OCI-M1 (cell line): ENCODE results near the gene MICAL3.
"Not testable (repeated sequence)": the region's sequence is repeated elsewhere in the genome, so short reads cannot be mapped to it uniquely, and the experiment has no call there.

Experiments used
- DNase-seq: peaks from one replicate; lab custom pipeline; 2025; lab: John Stamatoyannopoulos, UW

Gene MICAL3, protein sequence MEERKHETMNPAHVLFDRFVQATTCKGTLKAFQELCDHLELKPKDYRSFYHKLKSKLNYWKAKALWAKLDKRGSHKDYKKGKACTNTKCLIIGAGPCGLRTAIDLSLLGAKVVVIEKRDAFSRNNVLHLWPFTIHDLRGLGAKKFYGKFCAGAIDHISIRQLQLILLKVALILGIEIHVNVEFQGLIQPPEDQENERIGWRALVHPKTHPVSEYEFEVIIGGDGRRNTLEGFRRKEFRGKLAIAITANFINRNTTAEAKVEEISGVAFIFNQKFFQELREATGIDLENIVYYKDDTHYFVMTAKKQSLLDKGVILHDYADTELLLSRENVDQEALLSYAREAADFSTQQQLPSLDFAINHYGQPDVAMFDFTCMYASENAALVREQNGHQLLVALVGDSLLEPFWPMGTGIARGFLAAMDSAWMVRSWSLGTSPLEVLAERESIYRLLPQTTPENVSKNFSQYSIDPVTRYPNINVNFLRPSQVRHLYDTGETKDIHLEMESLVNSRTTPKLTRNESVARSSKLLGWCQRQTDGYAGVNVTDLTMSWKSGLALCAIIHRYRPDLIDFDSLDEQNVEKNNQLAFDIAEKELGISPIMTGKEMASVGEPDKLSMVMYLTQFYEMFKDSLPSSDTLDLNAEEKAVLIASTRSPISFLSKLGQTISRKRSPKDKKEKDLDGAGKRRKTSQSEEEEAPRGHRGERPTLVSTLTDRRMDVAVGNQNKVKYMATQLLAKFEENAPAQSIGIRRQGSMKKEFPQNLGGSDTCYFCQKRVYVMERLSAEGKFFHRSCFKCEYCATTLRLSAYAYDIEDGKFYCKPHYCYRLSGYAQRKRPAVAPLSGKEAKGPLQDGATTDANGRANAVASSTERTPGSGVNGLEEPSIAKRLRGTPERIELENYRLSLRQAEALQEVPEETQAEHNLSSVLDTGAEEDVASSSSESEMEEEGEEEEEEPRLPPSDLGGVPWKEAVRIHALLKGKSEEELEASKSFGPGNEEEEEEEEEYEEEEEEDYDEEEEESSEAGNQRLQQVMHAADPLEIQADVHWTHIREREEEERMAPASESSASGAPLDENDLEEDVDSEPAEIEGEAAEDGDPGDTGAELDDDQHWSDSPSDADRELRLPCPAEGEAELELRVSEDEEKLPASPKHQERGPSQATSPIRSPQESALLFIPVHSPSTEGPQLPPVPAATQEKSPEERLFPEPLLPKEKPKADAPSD (N-terminal part only)

GRCh38 chr22:18024276-18024939 is at the start of gene MICAL3:
Gene MICAL3 (minus strand): TSS chr22:18024561. CDS start chr22:17906812, 117,749 bp downstream.
- DNase-seq = peak; percentile 76

DNA sequence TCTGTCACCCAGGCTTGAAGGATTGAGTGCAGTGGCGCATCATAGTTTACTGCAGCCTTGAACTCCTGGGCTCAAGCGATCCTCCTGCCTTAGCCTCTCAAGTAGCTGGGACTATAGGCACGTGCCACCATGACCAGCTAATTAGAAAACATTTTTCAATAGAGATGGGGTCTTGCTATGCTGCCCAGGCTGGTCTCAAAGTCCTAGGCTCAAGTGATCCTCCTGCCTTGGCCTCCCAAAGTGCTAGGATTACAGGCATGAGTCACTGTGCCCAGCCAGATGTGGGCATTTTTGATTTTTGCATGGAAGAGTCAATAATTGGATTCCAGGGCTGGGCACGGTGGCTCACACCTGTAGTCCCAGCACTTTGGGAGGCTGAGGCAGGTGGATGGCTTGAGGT is 49.6 kb upstream of the MICAL3 start:
- DNase-seq = not testable (repeated sequence)

GRCh38 chr22:18073467-18073866 is 49.1 kb upstream of the MICAL3 start:
- DNase-seq = no peak

DNA sequence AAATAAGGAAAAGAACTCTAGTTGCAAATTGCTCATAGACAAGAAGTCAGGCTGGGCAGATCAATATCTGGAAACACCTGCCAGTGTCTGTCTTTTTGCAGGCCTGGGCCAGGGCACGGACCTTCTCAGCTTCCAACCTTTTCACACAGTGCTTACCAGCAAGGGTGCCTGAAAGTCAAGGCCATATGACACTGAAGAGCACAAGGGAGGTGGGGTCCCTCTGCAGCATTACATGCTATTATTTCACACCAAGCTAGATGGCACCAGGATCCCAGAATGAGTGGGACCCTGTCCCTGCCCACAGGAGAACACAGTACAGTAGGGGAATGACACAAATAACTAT is 47.6 kb upstream of the MICAL3 start:
- DNase-seq = no peak

DNA sequence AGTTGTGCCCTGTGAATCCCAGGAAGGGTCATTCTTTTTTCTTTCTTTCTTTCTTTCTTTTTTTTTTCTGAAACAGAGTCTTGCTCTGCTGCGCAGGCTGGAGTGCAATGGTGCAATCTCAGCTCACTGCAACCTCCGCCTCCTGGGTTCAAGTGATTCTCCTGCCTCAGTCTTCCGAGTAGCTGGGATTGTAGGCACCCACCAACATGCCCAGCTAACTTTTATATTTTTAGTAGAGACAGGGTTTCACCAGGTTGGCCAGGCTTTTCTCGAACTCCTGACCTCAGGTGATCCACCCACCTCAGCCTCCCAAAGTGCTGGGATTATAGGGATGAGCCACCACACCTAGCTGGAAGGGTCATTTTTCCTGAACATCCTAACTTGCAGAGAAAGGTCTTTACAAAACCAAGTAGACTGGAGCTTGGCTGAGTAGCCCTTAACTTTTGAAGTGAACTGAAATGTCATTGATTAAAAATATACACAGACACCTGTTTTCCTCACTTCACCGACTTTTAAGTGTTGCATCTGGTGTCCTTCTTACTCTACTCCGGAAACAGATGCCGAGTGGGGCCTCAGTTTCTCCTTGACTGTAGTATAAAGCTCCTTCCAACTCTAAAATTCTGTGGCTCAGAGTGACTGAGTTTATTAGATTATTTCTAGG is 47.1 kb upstream of the MICAL3 start:
- DNase-seq = not testable (repeated sequence)

DNA sequence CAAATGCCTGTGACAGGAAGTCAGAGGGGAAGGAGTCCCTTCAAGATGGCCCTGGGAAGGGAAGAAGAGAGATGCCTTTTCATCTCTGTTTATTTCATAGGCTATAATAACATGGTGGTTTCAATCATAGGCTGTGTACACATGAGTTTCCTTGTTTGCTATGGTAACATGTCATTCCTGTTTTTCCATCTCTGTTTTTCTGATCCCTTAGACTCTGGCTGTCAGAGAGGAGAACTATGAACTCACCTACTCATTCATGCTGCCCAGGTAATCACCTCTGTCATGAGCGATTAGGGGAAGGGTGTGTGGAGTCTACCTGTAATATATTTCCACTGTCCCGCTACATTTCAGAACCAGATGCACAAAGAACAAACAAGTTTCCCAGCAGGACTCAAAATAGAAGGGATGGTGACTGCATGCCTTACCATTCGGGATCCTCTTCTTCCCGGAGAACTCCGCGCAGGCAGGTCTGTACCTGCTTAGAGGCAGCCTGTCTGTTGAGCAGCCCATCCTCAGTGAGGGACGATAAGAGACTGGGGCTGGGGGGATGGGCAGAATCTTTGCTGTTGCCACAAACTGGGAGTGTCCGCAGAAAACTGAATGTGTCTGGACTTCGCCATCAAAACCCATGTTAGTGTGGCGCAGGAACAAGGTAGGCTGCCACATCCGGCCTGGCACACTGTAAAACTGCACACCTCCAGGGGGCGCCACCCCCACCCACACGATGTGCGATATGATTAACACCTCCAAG is 46.4 kb upstream of the MICAL3 start:
- DNase-seq = no peak

- DNase-seq = no peak
Measured at GRCh38 chr22:18070041-18070440, 45.7 kb upstream of the MICAL3 start.

DNA sequence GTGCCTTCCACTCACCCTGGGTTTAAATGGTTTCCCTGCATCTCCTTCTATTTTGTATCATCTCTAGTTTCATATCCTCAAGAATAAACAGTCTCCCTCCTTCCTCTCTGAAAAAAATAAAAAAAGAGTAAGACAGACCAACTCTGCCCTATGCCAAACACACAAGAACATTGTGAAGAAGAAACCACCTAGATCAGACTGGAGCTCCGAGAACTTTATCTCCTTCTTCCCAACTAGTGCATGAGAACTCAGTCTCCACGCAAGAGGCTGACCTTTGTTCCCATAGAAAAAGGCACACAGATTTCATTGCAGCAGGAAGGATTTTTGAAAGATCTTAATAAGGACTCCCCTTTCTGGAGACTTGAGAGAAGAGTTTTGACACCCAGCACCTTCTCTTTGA is 44.7 kb upstream of the MICAL3 start:
- no peak for DNase-seq

DNA sequence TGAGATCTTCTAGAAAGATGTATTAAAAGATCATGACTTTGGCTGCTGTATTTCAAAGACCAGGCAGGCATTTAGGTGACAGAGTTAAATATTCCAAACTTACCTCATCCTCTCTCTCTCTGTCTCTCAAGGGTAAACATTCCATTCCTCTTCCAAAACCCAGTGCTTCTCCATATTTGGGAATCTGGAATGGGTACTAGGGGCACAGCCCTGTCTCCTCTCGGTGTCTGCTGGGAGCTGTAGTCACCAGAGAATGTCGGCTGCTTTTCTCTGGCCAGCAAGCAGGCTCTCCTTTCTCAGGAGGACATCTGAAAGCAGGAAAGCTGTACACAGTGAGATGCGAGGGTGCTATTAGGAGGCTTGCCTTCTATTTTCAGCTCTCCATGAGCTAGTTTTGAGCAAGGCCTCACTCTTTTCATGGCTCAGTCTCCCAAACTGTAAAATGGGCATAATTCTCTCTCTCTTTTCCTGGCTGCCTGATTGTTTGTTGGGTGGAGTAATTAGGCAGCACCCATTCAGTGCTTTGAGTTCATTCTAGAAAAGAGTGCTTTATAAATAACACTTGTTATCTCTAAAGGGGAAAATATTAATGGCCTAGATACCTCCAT is 44.1 kb upstream of the MICAL3 start:
- DNase-seq = no peak

- no peak for DNase-seq
Measured at GRCh38 chr22:18067548-18068341, 43.4 kb upstream of the MICAL3 start.

GRCh38 chr22:18067121-18067520 is 42.8 kb upstream of the MICAL3 start:
- DNase-seq = no peak

- no peak for DNase-seq
Measured at GRCh38 chr22:18066181-18066859, 42.0 kb upstream of the MICAL3 start.

GRCh38 chr22:18065256-18065655 is 40.9 kb upstream of the MICAL3 start:
- DNase-seq = no peak

DNA sequence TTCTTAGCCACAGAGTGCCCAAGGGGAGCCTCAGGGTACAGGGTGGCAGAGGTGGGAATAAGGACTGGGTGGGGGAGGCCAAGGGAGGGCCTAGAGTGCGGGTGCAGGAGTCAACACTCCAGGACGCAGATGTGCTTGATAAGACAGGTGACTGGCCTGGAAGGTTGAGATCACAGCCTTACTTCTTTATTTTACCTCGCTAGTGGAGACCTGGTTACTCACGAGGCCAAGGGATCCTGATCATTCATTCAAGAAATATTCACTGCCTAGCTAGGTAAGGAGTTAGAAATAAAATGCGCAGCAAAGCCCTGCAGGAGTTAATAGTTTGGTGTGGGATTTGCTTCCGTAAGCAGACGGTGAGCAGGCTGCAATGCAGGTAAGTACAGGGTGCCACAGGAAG is 40.3 kb upstream of the MICAL3 start:
- no peak for DNase-seq

- DNase-seq = not testable (repeated sequence)
Measured at GRCh38 chr22:18063715-18064114, 39.4 kb upstream of the MICAL3 start.

DNA sequence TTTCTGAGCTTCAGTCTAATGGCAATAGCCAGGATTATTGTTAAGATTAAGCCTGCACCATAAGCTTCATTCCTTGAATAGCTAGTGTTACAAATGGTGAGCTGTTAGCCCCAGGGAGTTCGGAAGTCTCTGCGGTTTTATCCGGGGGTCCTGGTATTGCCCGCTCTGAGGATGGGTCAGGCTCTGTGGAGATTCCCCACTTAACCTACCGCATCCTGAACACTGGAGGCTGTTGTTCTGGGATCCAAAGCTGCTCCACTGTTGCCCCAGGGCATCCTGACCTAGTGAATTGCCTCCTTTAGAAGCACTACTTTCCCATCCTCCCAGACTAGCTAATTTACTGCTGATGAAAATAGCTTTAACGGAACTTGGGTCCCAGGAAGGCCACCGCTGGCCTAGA is 38.9 kb upstream of the MICAL3 start:
- no peak for DNase-seq

GRCh38 chr22:18062421-18062820 is 38.1 kb upstream of the MICAL3 start:
- DNase-seq = no peak
